ENCODE results near the gene WDR38. TPM values are rescaled to one million over a fixed set of nuclear protein-coding genes. Genes with fewer than 3 reads are reported as not detected.

Gene WDR38
- total RNA-seq, 1 experiment from 2014 or later: not detected

DNA sequence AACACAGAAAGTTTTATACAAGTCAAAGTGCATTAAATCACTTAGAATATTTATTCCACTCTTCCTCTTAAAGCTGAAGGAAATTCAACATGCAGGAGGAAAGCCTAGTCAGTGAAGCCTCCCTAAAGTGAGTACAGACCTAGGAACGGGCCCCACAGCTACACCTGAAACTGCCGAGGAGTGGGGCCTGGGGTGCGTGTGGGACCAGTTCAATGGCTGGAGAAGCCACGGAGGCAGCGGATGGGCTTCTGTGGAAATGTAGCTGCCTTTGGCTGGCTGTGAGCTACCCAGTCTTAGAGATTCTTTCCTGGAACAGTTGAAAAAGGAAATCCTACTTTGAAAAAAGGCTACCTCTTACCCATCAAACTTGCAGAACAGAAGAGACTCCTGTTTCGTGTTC lies 25.3 kb downstream of the WDR38 start:
- no peak overlapping the region for H3K4me3 ChIP-seq (ENCODE audit: low read depth in 2 of 2, low read length in 2 of 2)
- no peak overlapping the region for H3K27ac ChIP-seq (ENCODE audit: low read length)
- no peaks in the 10 kb centered on the region; the same call in 1 of the 2 replicates for H3K36me3 ChIP-seq (ENCODE audit: control insufficient read depth, insufficient read depth, low read length)
- DNase-seq (ENCODE audit: low read depth, low spot score) (no peak), ATAC-seq (no peak)
- POLR2A ChIA-PET: no interaction called here
- in situ Hi-C loops (cut with HindIII; ENCODE audit: low pct_unique_long_range_greater_than_20kb, low sequenced_read_pairs): no loop called here
- no TSS peak for BruUV-seq (replicated peaks)
- no peaks in the 10 kb centered on the region for H3K9me3 ChIP-seq (ENCODE audit: control insufficient read depth, insufficient read depth, low read depth, low read length)
- intact Hi-C loops (cut with micrococcal nuclease; ENCODE audit: unreplicated experiment): no loop called here
- CTCF ChIA-PET: no interaction called here
- no peaks in the 10 kb centered on the region for H3K27me3 ChIP-seq (ENCODE audit: control insufficient read depth, insufficient read depth, low read length)
- TF ChIP-seq TCF7L2 (IDR thresholded peaks at IDR 0.05; ENCODE audit: low read depth, low read length): no peak
- no peak for TF ChIP-seq CTCF (IDR thresholded peaks at IDR 0.05)
- TF ChIP-seq POLR2AphosphoS5 (IDR thresholded peaks at IDR 0.05; ENCODE audit: low read depth, low read length): no peak
- no peaks in the 10 kb centered on the region for H3K4me1 ChIP-seq (ENCODE audit: control insufficient read depth, insufficient read depth, low read length)

- CTCF ChIA-PET: no interaction called here
- DNase-seq (ENCODE audit: low read depth, low spot score): no peak
- H3K4me1 ChIP-seq (ENCODE audit: control insufficient read depth, insufficient read depth, low read length): no peaks in the 10 kb centered on the region
- no peaks in the 10 kb centered on the region for H3K27me3 ChIP-seq (ENCODE audit: control insufficient read depth, insufficient read depth, low read length)
- no peaks in the 10 kb centered on the region for H3K9me3 ChIP-seq (ENCODE audit: control insufficient read depth, insufficient read depth, low read depth, low read length)
- intact Hi-C loops (cut with micrococcal nuclease; ENCODE audit: unreplicated experiment) (no loop called here), in situ Hi-C loops (cut with HindIII; ENCODE audit: low pct_unique_long_range_greater_than_20kb, low sequenced_read_pairs) (no loop called here)
- BruUV-seq (replicated peaks): no TSS peak
- ATAC-seq: no peak
- POLR2A ChIA-PET: no interaction called here
- no peaks in the 10 kb centered on the region; the same call in 1 of the 2 replicates for H3K36me3 ChIP-seq (ENCODE audit: control insufficient read depth, insufficient read depth, low read length)
- TF ChIP-seq TCF7L2 (IDR thresholded peaks at IDR 0.05; ENCODE audit: low read depth, low read length) (no peak), POLR2AphosphoS5 (IDR thresholded peaks at IDR 0.05; ENCODE audit: low read depth, low read length) (no peak), SIN3A (IDR thresholded peaks at IDR 0.05; ENCODE audit: borderline replicate concordance, insufficient read depth, low read depth, low read length) (no peak), CTCF (IDR thresholded peaks at IDR 0.05) (no peak)
- TF ChIP-seq, protein P1, sequence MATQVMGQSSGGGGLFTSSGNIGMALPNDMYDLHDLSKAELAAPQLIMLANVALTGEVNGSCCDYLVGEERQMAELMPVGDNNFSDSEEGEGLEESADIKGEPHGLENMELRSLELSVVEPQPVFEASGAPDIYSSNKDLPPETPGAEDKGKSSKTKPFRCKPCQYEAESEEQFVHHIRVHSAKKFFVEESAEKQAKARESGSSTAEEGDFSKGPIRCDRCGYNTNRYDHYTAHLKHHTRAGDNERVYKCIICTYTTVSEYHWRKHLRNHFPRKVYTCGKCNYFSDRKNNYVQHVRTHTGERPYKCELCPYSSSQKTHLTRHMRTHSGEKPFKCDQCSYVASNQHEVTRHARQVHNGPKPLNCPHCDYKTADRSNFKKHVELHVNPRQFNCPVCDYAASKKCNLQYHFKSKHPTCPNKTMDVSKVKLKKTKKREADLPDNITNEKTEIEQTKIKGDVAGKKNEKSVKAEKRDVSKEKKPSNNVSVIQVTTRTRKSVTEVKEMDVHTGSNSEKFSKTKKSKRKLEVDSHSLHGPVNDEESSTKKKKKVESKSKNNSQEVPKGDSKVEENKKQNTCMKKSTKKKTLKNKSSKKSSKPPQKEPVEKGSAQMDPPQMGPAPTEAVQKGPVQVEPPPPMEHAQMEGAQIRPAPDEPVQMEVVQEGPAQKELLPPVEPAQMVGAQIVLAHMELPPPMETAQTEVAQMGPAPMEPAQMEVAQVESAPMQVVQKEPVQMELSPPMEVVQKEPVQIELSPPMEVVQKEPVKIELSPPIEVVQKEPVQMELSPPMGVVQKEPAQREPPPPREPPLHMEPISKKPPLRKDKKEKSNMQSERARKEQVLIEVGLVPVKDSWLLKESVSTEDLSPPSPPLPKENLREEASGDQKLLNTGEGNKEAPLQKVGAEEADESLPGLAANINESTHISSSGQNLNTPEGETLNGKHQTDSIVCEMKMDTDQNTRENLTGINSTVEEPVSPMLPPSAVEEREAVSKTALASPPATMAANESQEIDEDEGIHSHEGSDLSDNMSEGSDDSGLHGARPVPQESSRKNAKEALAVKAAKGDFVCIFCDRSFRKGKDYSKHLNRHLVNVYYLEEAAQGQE (IDR thresholded peaks at IDR 0.05; ENCODE audit: insufficient read depth in 1 of 2, low read depth in 2 of 2, low read length in 1 of 2): no peak
- H3K4me3 ChIP-seq (ENCODE audit: low read depth in 2 of 2, low read length in 2 of 2): no peak overlapping the region
- H3K27ac ChIP-seq (ENCODE audit: low read length): no peak overlapping the region
Measured at GRCh38 chr9:124879226-124879625, 26.0 kb downstream of the WDR38 start.

All from Panc1 (cell line).